ENCODE results near the gene ARCN1. TPM values are rescaled to one million over a fixed set of nuclear protein-coding genes. Genes with fewer than 3 reads are reported as not detected.
"Not testable (repeated sequence)": the region's sequence is repeated elsewhere in the genome, so short reads cannot be mapped to it uniquely, and the experiment has no call there.

Gene ARCN1
- total RNA-seq, 2 experiments from 2014 or later, result 107 to 108 TPM

- Mint-ChIP-seq H3K27me3 (no peaks in the 10 kb centered on the region), H3K9me3 (no peaks in the 10 kb centered on the region), H3K36me3 (peaks cover 9% of the 10 kb centered on the region), H3K4me1 (peaks cover 36% of the 10 kb centered on the region), H3K4me3 (no peak overlapping the region), H3K27ac (no peak overlapping the region)
- DNase-seq (no peak), ATAC-seq (ENCODE audit: low read depth) (no peak)
- POLR2A ChIA-PET, result no interaction called here
These were observed 1.4 kb upstream of the ARCN1 start for GRCh38 chr11:118570787-118571186.

DNA sequence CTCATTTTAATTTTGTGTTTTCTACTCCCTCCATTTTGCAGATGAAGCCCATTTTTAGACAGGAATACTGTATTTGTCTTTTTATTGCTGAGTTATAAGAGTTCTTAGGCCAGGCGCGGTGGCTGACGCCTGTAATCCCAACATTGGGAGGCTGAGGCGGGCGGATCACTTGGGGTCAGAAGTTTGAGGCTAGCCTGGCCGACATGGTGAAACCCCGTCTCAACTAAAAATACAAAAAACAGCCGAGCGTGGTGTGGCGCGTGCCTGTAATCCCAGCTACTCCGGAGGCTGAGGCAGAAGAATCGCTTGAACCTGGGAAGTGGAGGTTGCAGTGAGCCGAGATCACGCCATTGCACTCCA, 528 bp upstream of the ARCN1 start:
- peaks cover 14% of the 10 kb centered on the region for H3K36me3 Mint-ChIP-seq
- H3K4me3 Mint-ChIP-seq, result peak overlapping the region; percentile 99
- H3K4me1 Mint-ChIP-seq, result peaks cover 38% of the 10 kb centered on the region
- H3K27ac Mint-ChIP-seq, result peak overlapping the region; percentile 91
- POLR2A ChIA-PET, result interaction anchor here (0.5 to 2.1 kb wide), 10 partner anchors 35 to 598 kb away, joined by 3 to 7 read pairs (median 3); partner anchors contain the start of gene PHLDB1
- peak; percentile 51 for DNase-seq
- not testable (repeated sequence) for H3K27me3 Mint-ChIP-seq; H3K9me3 Mint-ChIP-seq; ATAC-seq (ENCODE audit: low read depth)

DNA sequence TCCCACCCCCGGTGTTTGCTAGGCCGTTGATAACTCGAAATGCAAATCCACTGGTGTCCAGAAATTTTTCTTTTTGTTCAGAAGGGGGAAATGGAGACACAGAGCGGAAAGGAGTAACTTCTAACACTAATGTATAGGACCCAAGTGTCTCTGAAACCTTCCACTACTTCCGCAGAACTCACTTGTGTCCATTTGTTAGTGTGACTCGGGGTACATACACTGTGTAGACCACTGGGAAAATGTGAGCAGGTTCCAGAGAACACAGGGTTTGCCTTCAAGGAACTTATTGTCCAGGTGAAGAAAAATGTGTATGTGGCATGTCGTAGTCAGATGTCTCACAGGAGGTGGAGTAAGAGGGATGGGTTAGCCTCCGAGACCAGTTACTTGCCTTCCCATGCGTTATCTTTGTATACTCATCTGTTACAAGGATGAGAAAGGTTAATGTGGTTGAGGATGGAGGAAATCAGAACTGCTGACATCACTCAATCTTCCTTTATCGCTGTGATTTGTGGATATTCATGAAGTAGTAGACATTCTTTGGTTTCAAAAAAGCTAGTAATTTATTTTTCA, 857 bp downstream of the ARCN1 start:
- peak overlapping the region; percentile 99 for H3K4me3 Mint-ChIP-seq
- ATAC-seq (ENCODE audit: low read depth), result peak; percentile 35
- H3K4me1 Mint-ChIP-seq, result peaks cover 40% of the 10 kb centered on the region
- peaks cover 21% of the 10 kb centered on the region for H3K36me3 Mint-ChIP-seq
- H3K27me3 Mint-ChIP-seq, result no peaks in the 10 kb centered on the region
- POLR2A ChIA-PET, result interaction anchor here (0.6 to 2.1 kb wide), 5 partner anchors 10 to 138 kb away, joined by 3 to 7 read pairs (median 4); no protein-coding TSS in a partner anchor
- no peak for DNase-seq
- no peaks in the 10 kb centered on the region for H3K9me3 Mint-ChIP-seq
- peak overlapping the region; percentile 91 for H3K27ac Mint-ChIP-seq

DNA sequence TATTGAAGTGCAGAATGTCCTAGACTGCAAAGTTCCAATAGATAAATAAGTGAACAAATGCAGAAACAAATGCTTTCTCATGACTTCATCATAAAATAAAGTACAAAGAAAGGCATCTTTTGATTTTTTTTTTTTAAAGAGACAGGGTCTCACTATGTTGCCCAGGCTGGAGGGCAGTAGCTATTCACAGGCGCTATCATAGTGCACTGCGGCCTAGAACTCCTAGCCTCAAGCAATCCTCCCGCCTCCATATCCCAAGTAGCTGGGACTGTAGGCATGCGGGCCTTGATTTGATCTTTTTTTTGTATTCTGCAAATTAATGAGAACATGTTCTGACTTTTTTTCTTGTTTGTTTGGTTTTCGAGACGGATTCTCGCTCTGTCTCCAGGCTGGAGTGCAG, 2.4 kb downstream of the ARCN1 start:
- POLR2A ChIA-PET, result interaction anchor here (0.7 kb wide), 1 partner anchor 28 kb away, joined by 3 read pairs; no protein-coding TSS in a partner anchor
- Mint-ChIP-seq H3K4me1 (peaks cover 46% of the 10 kb centered on the region), H3K27me3 (no peaks in the 10 kb centered on the region), H3K36me3 (peaks cover 22% of the 10 kb centered on the region), H3K9me3 (no peaks in the 10 kb centered on the region), H3K4me3 (peak overlapping the region; percentile 35), H3K27ac (no peak overlapping the region)
- ATAC-seq (ENCODE audit: low read depth) (no peak), DNase-seq (no peak)

DNA sequence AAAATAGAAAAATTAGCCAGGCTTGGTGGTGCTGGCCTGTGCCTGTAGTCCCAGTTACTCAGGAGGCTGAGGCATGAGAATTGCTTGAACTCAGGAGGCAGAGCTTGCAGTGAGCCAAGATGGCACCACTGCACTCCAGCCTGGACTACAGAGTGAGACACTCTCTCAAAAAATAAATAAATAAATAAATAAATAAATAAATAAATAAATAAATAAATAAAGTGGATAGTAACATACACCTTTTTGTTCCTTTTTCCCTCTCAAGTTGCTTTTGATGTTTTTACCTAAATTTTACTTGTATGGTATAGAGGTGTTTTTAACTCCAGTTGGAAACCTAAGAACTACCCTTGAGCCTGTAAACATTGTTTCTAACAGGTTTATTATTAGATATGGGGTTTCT, 5.8 kb downstream of the ARCN1 start:
- H3K9me3 Mint-ChIP-seq; ATAC-seq (ENCODE audit: low read depth); DNase-seq; H3K27ac Mint-ChIP-seq; POLR2A ChIA-PET; H3K4me3 Mint-ChIP-seq; H3K27me3 Mint-ChIP-seq: not testable (repeated sequence)
- Mint-ChIP-seq H3K36me3 (peaks cover 23% of the 10 kb centered on the region), H3K4me1 (peaks cover 38% of the 10 kb centered on the region)

- no peak overlapping the region for H3K4me3 Mint-ChIP-seq
- no peaks in the 10 kb centered on the region for H3K27me3 Mint-ChIP-seq
- H3K36me3 Mint-ChIP-seq, result peaks cover 25% of the 10 kb centered on the region
- H3K4me1 Mint-ChIP-seq, result peaks cover 14% of the 10 kb centered on the region
- DNase-seq, result no peak
- ATAC-seq (ENCODE audit: low read depth), result no peak
- H3K27ac Mint-ChIP-seq, result no peak overlapping the region
- POLR2A ChIA-PET, result no interaction called here
- H3K9me3 Mint-ChIP-seq, result no peaks in the 10 kb centered on the region
These were observed 8.8 kb downstream of the ARCN1 start for GRCh38 chr11:118581057-118581456.

GRCh38 chr11:118587952-118588351, 15.7 kb downstream of the ARCN1 start:
- no peaks in the 10 kb centered on the region for H3K9me3 Mint-ChIP-seq
- H3K4me3 Mint-ChIP-seq, result no peak overlapping the region
- H3K27ac Mint-ChIP-seq, result no peak overlapping the region
- peaks cover 24% of the 10 kb centered on the region for H3K36me3 Mint-ChIP-seq
- POLR2A ChIA-PET, result no interaction called here
- no peaks in the 10 kb centered on the region for H3K4me1 Mint-ChIP-seq
- H3K27me3 Mint-ChIP-seq, result no peaks in the 10 kb centered on the region
- DNase-seq (no peak), ATAC-seq (ENCODE audit: low read depth) (no peak)

DNA sequence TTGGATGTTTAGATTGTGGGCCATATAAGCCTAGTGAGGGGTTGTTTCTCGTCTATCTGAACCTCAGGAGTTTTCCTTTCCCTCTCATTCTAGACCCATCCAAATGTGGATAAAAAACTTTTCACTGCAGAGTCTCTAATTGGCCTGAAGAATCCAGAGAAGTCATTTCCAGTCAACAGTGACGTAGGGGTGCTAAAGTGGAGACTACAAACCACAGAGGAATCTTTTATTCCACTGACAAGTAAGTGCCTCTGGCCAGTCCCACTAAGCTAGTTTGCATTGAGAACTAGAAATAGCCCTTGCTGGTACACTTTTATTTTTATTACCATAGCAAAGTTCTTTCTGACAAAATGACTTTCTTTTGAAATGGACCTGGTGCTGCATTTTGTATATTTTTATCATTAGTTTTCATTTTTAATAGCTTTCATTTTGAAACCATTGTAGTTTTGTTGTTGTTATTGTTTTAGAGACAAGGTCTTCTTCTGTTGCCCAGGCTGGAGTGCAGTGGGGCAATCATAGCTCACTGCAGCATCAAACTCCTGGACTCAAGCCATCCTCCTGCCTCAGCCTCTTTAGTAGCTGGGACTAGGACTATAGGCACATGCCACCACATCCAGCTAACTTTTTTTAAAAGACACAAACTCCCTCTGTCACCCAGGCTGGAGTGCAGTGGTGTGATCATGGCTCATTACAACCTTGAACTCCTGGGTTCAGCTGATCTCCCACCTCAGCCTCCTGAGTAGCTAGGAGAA, 20.6 kb downstream of the ARCN1 start:
- H3K4me1 Mint-ChIP-seq, result peaks cover 20% of the 10 kb centered on the region
- POLR2A ChIA-PET, result interaction anchor here (0.7 to 1.0 kb wide), 3 partner anchors 20 to 68 kb away, joined by 3 read pairs; no protein-coding TSS in a partner anchor
- no peak for DNase-seq
- H3K36me3 Mint-ChIP-seq, result peaks cover 24% of the 10 kb centered on the region
- H3K27ac Mint-ChIP-seq, result no peak overlapping the region
- H3K27me3 Mint-ChIP-seq, result no peaks in the 10 kb centered on the region
- H3K4me3 Mint-ChIP-seq, result no peak overlapping the region
- no peaks in the 10 kb centered on the region for H3K9me3 Mint-ChIP-seq
- ATAC-seq (ENCODE audit: low read depth), result no peak

DNA sequence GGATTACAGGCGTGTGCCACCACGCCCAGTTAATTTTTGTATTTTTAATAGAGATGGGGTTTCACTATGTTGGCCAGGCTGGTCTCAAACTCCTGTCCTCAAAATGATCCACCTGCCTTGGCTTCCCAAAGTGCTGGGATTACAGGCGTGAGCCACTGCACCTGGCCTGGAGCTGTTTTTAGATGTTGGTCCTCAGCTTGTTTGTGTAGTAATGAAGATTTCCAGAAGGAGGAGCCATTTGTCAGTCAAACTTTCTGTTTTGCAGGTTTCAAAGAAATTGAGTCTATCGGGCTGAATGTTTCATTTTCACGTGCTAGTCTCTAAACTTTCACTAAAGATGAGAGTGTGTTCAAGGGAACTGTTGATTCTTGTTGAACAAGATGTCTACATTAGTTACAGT, 22.8 kb downstream of the ARCN1 start:
- ATAC-seq (ENCODE audit: low read depth), result peak; percentile 70
- Mint-ChIP-seq H3K4me1 (peaks cover 20% of the 10 kb centered on the region), H3K27ac (peak overlapping the region; percentile 51), H3K36me3 (peaks cover 26% of the 10 kb centered on the region)
- not testable (repeated sequence) for H3K4me3 Mint-ChIP-seq, DNase-seq, H3K9me3 Mint-ChIP-seq, H3K27me3 Mint-ChIP-seq
- POLR2A ChIA-PET, result interaction anchor here (1.4 to 1.5 kb wide), 2 partner anchors 14 to 18 kb away, joined by 3 to 6 read pairs; no protein-coding TSS in a partner anchor

- peaks cover 29% of the 10 kb centered on the region for H3K36me3 Mint-ChIP-seq
These were observed 24.3 kb downstream of the ARCN1 start for GRCh38 chr11:118596224-118597146.

GRCh38 chr11:118597556-118597955, 25.3 kb downstream of the ARCN1 start:
- no peak for DNase-seq
- Mint-ChIP-seq H3K36me3 (peaks cover 38% of the 10 kb centered on the region), H3K27me3 (no peaks in the 10 kb centered on the region), H3K4me3 (no peak overlapping the region), H3K27ac (no peak overlapping the region), H3K4me1 (peaks cover 22% of the 10 kb centered on the region), H3K9me3 (no peaks in the 10 kb centered on the region)
- POLR2A ChIA-PET, result no interaction called here
- no peak for ATAC-seq (ENCODE audit: low read depth)

More at GRCh38 chr11:118596224-118597146, 24.3 kb downstream of the ARCN1 start:
- Mint-ChIP-seq H3K27me3 (no peaks in the 10 kb centered on the region), H3K27ac (peak overlapping the region; percentile 48), H3K9me3 (no peaks in the 10 kb centered on the region), H3K4me1 (peaks cover 20% of the 10 kb centered on the region), H3K4me3 (no peak overlapping the region)
- no peak for DNase-seq
- POLR2A ChIA-PET, result no interaction called here
- ATAC-seq (ENCODE audit: low read depth), result no peak

- DNase-seq, result no peak
- Mint-ChIP-seq H3K9me3 (no peaks in the 10 kb centered on the region), H3K4me1 (peaks cover 10% of the 10 kb centered on the region), H3K36me3 (peaks cover 26% of the 10 kb centered on the region), H3K4me3 (no peak overlapping the region), H3K27ac (no peak overlapping the region), H3K27me3 (peaks cover 8% of the 10 kb centered on the region)
- POLR2A ChIA-PET, result no interaction called here
- no peak for ATAC-seq (ENCODE audit: low read depth)
These were observed 30.1 kb downstream of the ARCN1 start for GRCh38 chr11:118602331-118602730.

DNA sequence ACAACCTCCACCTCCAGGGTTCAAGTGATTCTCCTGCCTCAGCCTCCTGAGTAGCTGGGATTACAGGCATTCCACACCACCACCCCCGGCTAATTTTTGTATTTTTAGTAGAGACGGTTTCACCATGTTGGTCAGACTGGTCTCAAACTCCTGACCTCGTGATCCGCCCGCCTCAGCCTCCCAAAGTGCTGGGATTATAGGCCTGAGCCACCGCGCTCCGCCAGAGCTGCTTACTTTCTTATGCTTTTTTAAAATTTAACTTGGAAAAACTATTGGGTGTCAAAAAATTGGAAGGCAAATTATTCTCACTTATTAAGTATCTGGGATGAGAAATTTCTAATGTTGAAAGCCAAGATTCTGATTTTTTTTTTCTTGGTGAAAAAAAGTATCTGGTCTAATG, 31.5 kb downstream of the ARCN1 start:
- not testable (repeated sequence) for H3K4me3 Mint-ChIP-seq; ATAC-seq (ENCODE audit: low read depth); H3K9me3 Mint-ChIP-seq; H3K27ac Mint-ChIP-seq; DNase-seq
- Mint-ChIP-seq H3K36me3 (peaks cover 21% of the 10 kb centered on the region), H3K27me3 (peaks cover 10% of the 10 kb centered on the region), H3K4me1 (peaks cover 10% of the 10 kb centered on the region)
- POLR2A ChIA-PET, result interaction anchor here (0.9 kb wide), 1 partner anchor 453 kb away, joined by 3 read pairs; no protein-coding TSS in a partner anchor

All from activated naive CD8-positive, alpha-beta T cell treated with anti-CD3 and anti-CD28 coated beads, Interleukin-2, amount 10 ng/mL, durations not matched to agents 7 days and 5 days (primary cell).